Measurements from ENCODE around the gene SPANXD.
"Not testable (repeated sequence)": the region's sequence is repeated elsewhere in the genome, so short reads cannot be mapped to it uniquely, and the experiment has no call there.

Gene SPANXD, protein sequence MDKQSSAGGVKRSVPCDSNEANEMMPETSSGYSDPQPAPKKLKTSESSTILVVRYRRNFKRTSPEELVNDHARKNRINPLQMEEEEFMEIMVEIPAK

DNA sequence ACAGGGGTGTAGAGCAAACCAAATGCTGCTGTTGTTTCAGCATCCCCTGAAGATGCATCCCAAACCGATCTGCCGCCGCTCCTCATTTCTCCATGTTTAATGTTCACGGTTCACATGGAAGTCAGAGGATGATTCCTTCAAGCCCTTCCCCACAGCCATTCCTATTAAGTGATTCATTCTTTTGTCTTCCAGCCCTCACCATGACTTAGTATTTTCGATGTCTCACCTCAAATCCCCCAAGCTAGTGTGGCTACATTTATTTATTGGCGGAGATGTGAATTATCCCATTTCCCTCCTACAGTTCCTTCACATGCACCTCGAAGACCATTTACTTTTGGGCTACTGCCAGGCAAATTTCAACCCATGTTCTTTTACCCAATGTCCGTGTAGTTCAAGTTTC, at the start of gene SPANXD:
Gene SPANXD (minus strand): TSS at position 101 of the 400 bp plus-strand sequence. CDS start 334 bp downstream, outside the sequence.
- not testable (repeated sequence) for DNase-seq

DNA sequence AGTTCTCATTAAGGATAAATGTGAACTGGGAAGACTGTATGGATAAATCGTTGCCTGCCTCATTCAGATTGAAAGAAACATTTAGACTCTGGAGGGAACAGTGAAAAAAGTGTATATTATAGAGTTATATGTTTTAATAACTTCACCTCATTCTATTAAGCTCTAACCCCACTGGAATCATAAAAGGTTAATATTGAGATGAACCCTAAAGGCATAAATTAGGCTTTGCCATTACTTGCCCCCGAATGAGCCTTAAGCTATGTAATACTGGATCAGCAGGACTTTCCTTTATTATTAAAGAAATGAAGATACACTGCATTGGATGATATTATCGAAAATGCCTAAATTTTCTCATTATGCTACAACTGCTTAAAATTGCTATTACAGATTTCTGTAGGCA, 44.1 kb upstream of the SPANXD start:
- DNase-seq: no peak

DNA sequence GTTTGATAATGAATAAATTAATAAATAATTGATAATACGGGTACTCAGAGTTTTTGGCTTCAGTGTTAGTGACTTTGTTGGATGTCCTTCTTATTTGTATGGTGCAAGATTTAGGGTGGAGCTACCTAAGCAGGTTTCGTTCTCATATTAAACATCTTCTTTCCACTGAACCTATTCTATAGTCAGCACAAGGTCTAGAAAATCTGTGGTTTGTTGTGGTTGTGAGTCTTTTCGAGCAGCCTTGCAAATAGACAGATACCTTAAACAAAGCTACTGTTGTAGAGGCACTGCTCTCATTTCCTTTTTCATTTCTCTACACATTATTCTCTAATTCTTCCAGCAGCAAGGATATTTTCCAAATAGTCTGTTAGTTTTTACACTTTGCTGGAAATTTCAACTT, 38.1 kb upstream of the SPANXD start:
- DNase-seq: no peak

DNA sequence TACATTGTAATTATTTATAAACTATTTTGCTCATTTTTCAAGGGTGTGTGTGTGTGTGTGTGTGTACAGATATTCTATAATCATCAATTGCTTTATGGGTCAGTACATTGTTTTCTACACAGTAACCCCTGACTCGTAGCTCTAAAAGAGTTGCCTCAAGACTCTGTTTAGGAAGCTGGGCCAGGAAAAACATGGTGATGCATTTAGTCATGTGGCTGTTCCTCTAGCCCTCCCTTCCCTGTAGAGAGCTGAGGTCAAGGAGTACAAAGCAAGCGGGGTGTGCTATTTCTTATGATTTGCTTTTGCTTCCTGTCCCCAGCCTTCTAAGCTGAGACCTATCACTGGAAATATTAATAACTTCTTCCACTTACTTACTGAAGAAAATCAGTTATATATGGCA, 34.8 kb upstream of the SPANXD start:
- DNase-seq: no peak

DNA sequence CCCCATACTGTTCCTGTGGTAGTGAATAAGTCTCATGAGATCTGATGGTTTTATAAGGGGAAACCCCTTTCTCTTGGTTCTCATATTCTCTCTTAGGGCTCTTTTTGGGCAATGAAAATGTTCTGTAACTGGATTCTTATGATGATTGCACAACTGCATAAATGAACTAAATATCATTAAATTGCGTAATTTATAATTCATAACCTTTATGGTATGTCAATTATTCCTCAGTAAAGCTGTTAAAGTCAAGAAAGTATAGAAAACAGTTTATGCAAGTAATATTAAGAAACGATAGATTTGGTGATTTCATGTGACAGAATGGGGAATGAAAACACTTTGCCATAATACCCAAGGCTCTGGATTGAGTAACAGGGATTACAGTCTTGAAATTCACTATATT, 33.5 kb upstream of the SPANXD start:
- DNase-seq: no peak

DNA sequence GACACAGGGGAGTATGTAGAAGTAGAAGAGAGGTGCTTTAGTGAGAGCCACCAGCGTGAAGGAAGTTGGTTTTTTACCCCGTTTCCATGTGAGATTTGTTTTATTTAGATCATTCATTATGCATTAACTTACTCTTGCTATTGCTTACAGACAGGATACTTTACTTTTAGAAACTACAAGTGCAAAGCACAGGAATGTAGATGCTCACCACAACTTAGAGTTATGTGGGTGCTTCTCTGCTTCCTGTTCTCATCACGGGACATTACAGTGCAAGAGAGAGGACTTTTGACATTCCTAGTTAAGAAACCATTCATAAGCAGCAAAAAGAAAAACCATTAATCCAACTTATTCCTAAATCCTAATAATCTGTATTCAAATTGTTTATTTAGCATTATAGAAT, 25.6 kb upstream of the SPANXD start:
- no peak for DNase-seq

DNA sequence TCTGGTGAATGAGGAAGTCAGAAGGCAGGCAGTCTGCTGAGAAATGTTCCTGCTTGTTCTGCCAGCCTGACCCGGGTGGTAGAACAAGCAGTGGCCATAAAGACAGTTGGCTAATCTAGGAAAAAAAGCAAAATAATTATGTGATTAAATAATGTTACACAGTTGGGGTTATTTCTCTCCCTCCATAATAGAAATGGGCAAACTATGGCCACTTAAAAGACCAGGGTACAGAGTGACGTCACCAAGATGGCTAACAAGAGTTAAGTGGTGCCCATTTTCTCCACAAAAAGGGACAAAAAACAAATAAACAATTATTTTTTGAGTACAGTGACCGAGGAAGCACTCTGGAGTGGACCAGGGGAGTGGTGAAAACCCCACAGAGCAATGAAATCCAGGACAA, 16.1 kb upstream of the SPANXD start:
- DNase-seq: no peak

DNA sequence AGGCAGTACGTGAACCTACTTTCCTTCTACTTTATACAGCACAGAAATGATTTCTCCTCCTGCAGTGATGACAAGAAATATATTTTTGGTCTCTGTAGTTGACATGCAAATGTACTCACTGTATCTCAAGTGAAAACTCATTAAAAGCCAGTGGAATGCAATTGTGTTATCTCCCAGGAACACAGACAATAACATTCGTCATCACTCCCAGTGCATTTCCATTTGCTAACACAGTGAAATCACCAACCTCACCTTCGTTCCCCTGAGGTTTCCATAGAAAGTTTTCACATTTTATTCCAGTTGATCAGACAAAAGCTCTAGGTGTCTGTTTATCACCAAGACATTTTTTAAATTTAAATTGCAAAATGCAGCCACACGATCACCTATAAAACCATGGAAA, 2.5 kb upstream of the SPANXD start:
- DNase-seq: no peak

DNA sequence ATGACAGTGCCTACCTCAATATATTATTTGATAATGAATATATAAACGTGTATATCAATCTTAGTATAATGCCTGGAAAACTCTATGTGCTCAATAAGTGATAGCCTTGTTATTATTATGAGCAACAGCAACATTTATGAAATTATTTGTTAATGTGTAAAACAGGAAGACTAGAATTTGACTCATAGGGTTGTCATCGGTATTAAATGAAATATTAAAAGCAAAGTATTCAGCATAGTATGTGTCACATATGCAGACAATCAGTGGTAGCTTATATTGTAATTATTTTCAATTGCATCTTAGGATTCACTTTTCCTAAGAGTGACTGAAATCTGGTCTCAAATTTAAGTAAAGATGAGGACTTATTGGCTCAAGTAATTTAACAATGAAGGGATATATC, 24.6 kb downstream of the SPANXD start:
- DNase-seq: no peak

DNA sequence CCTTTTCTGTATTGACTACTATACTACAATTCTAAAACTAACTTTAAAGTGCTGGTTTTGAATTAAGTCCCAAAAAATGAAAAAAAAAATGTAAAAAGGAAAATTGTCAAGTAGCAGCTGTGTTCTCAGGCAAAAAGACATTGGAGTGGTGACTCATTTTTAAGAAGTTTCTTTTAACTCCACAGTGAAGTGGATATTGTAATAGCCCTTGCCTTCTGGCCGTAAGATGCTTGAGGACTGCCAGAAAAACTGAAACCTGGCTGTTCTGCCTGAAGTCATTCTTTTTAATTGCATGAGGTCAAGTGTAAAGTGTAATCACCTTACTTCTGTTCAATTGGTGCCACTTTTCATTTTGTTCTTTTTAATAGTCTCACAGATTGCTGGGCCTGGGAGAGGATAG, 28.9 kb downstream of the SPANXD start:
- DNase-seq: no peak

DNA sequence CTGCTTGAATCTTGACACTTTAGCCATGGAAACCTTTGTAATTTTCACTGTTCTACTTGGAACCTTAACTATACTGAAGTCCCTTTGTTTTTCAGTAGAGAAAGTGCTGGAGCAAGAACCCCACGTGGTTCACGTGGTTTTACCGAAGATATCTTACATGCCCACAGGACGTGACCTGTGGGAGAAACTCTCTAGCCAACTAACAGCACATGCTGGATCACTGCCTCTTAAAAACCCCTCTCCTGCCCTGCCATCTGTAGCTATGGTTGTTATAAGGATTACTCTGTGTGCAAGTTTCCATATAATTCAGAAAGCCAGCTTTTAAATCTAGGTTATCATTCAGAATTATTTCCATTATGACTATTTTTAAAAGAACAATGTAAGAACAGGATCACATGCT, 30.2 kb downstream of the SPANXD start:
- no peak for DNase-seq

DNA sequence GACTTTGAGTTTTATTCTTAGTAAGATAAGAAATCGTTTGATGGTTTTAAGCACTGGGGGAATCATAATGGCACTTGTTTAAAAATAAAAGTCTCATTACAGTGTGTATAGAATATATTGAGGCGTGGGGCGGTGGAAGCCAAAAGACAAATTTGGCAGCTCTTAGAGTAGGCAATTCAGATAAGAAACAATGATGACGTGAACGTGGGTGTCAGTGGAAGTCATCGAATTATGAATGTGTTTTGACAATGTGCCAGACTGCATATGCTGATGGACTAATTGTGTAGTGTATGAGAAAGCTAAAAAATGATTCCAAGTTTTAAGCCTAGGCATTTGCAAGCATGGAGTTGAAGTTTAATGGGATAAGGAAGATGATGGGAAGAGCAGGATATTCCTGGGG, 35.8 kb downstream of the SPANXD start:
- DNase-seq: no peak

DNA sequence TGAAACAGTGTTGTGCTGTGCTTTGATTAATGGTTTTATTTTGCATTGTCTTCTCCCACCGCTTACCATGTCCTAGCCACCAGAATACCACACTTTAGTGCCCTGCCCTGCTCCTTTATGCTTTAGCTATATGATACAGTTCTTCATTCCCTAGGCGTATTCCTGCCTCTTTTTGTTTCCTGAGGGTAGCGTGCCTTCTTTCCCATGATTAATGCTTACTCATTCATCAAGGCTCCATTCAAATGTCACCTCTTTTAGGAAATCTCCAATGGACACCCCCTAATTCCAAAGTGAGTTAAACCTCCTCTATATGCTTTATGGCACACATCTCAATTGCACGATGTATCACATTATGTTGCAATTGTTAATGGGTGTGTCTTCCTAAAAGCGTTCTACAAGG, 46.3 kb downstream of the SPANXD start:
- DNase-seq: no peak
